Panc1 (cell line): ENCODE measurements around the gene ADSS2. TPM values are rescaled to one million over a fixed set of nuclear protein-coding genes. Genes with fewer than 3 reads are reported as not detected.

Experiments
- ATAC-seq: fragments of 200-7000 bp; cut with Tn5 transposase; 2 replicates; pipeline ENCODE4 v1.9.1; 2020; ENCODE audit warnings: mild to moderate bottlenecking, moderate library complexity
- BruUV-seq: library from RNA; stranded (reverse); fragments of 400-500 nt; replicated peaks from 2 replicates; lab custom pipeline; 2021; lab: Mats Ljungman, UMichigan
- CTCF ChIA-PET: fragments of 300-600 bp; sonication (Branson Sonifier 250); formaldehyde crosslinking; loops from one replicate; lab custom pipeline; 2022; ENCODE audit warnings: antibody characterized with exemption; lab: Charles Lee
- POLR2A ChIA-PET: fragments of 300-600 bp; sonication (Branson Sonifier 250); formaldehyde crosslinking; loops from one replicate; lab custom pipeline; 2022; ENCODE audit warnings: antibody characterized with exemption; lab: Charles Lee
- DNase-seq: peaks from one replicate; pipeline ENCODE4 v3.0.0-alpha.2; 2010; ENCODE audit warnings: low read depth, low spot score
- H3K27ac ChIP-seq: 2 replicates; pipeline ENCODE4 v1.5.1; 2011; ENCODE audit warnings: mild to moderate bottlenecking, low read length, inconsistent platforms
- H3K27me3 ChIP-seq: fragments of 200-500 bp; sonication (Bioruptor generic); 2 replicates; pipeline ENCODE4 v1.6.0; 2014; ENCODE audit warnings: low read length, inconsistent platforms; ENCODE audit not compliant: control insufficient read depth, insufficient read depth
- H3K36me3 ChIP-seq: fragments of 200-500 bp; sonication (Bioruptor generic); 2 replicates; pipeline ENCODE4 v1.5.1; 2014; ENCODE audit warnings: inconsistent platforms, mild to moderate bottlenecking, low read length, moderate library complexity; ENCODE audit not compliant: control insufficient read depth, insufficient read depth
- H3K4me1 ChIP-seq: 2 replicates; pipeline ENCODE4 v1.5.1; 2011; ENCODE audit warnings: inconsistent platforms, mild to moderate bottlenecking, low read length, moderate library complexity; ENCODE audit not compliant: control insufficient read depth, insufficient read depth
- H3K4me3 ChIP-seq, 2 experiments: 2 replicates each; pipeline ENCODE4 v1.5.1; 2011 to 2012; ENCODE audit warnings: low read depth in 2 of 2, low read length in 2 of 2, mild to moderate bottlenecking in 2 of 2, inconsistent platforms in 1 of 2, moderate library complexity in 1 of 2
- H3K9me3 ChIP-seq: fragments of 200-500 bp; sonication (Bioruptor generic); 2 replicates; pipeline ENCODE4 v1.5.1; 2014; ENCODE audit warnings: low read depth, mild to moderate bottlenecking, inconsistent platforms, low read length, moderate library complexity; ENCODE audit not compliant: control insufficient read depth, insufficient read depth
- POLR2AphosphoS5 ChIP-seq: IDR thresholded peaks from 2 replicates; pipeline ENCODE4 v1.6.1; 2012; ENCODE audit warnings: mild to moderate bottlenecking, low read depth, low read length, moderate library complexity
- REST ChIP-seq, 2 experiments: IDR thresholded peaks; 2 replicates each; pipeline ENCODE4 v1.6.1; 2011 to 2012; ENCODE audit warnings: low read depth in 2 of 2, control low read depth in 1 of 2, low read length in 1 of 2, mild to moderate bottlenecking in 1 of 2, moderate library complexity in 1 of 2; ENCODE audit not compliant: insufficient read depth in 1 of 2
- SIN3A ChIP-seq: IDR thresholded peaks from 2 replicates; pipeline ENCODE4 v1.6.1; 2012; ENCODE audit warnings: low read depth, mild to moderate bottlenecking, low read length, moderate library complexity, borderline replicate concordance; ENCODE audit not compliant: insufficient read depth
- TCF7L2 ChIP-seq: IDR thresholded peaks from 2 replicates; pipeline ENCODE4 v1.6.1; 2011; ENCODE audit warnings: mild to moderate bottlenecking, low read depth, low read length, inconsistent platforms
- in situ Hi-C: cut with HindIII; loops from 2 replicates; pipeline ENCODE4 v1.10.0; 2016; ENCODE audit warnings: low sequenced_read_pairs, low pct_unique_long_range_greater_than_20kb
- intact Hi-C: fragments of 100-400 bp; cut with micrococcal nuclease; formaldehyde crosslinking; loops from one replicate; pipeline ENCODE4 v1.10.0; 2022; ENCODE audit not compliant: unreplicated experiment
- total RNA-seq: library from RNA; stranded (reverse); gene quantifications from one replicate; pipeline ENCODE4 v1.2.1, GENCODE V29; 2021; ENCODE audit not compliant: unreplicated experiment
- TF ChIP-seq, protein P1 (sequence below): fragments of 450-650 bp; IDR thresholded peaks from 2 replicates; pipeline ENCODE4 v1.5.1; 2017; ENCODE audit warnings: mild to moderate bottlenecking

The ADSS2 gene
- total RNA-seq, 1 experiment from 2014 or later, result 42.2 TPM

GRCh38 chr1:244466724-244467123 is 15.0 kb upstream of the ADSS2 start:
- in situ Hi-C loops (no loop called here), intact Hi-C loops (no loop called here)
- ATAC-seq (no peak), DNase-seq (no peak)
- ChIA-PET POLR2A (no interaction called here), CTCF (no interaction called here)
- BruUV-seq, result no TSS peak
- H3K27me3 ChIP-seq, result no peaks in the 10 kb centered on the region
- no peak overlapping the region for H3K27ac ChIP-seq
- TF ChIP-seq SIN3A, result no peak
- TF ChIP-seq TCF7L2, result no peak
- no peak for TF ChIP-seq REST (IDR thresholded peaks at IDR 0.05; ENCODE audit: insufficient read depth in 1 of 2, low read depth in 2 of 2, low read length in 1 of 2)
- TF ChIP-seq, protein P1, sequence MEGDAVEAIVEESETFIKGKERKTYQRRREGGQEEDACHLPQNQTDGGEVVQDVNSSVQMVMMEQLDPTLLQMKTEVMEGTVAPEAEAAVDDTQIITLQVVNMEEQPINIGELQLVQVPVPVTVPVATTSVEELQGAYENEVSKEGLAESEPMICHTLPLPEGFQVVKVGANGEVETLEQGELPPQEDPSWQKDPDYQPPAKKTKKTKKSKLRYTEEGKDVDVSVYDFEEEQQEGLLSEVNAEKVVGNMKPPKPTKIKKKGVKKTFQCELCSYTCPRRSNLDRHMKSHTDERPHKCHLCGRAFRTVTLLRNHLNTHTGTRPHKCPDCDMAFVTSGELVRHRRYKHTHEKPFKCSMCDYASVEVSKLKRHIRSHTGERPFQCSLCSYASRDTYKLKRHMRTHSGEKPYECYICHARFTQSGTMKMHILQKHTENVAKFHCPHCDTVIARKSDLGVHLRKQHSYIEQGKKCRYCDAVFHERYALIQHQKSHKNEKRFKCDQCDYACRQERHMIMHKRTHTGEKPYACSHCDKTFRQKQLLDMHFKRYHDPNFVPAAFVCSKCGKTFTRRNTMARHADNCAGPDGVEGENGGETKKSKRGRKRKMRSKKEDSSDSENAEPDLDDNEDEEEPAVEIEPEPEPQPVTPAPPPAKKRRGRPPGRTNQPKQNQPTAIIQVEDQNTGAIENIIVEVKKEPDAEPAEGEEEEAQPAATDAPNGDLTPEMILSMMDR, result no peak
- no peak for TF ChIP-seq POLR2AphosphoS5
- no peaks in the 10 kb centered on the region for H3K9me3 ChIP-seq
- H3K4me1 ChIP-seq, result peaks cover 3% of the 10 kb centered on the region
- H3K36me3 ChIP-seq, result no peaks in the 10 kb centered on the region
- H3K4me3 ChIP-seq, result no peak overlapping the region

- BruUV-seq, result no TSS peak
- ATAC-seq (peak; percentile 99), DNase-seq (no peak)
Observed at GRCh38 chr1:244461245-244462071, 9.7 kb upstream of the ADSS2 start, which contains the start of gene CATSPERE. CATSPERE (plus strand) TSS chr1:244461273; CDS start chr1:244461430, 157 bp downstream.

More at GRCh38 chr1:244461245-244462071, 9.7 kb upstream of the ADSS2 start, which contains the start of gene CATSPERE:
- Histone ChIP-seq H3K9me3 (no peaks in the 10 kb centered on the region), H3K27me3 (no peaks in the 10 kb centered on the region), H3K27ac (peak within 1 kb of the TSS; percentile 92), H3K4me3 (peak within 1 kb of the TSS; percentile 49 to 71), H3K4me1 (peaks cover 14% of the 10 kb centered on the region), H3K36me3 (no peaks in the 10 kb centered on the region)
- TF ChIP-seq REST (IDR thresholded peaks at IDR 0.05; ENCODE audit: insufficient read depth in 1 of 2, low read depth in 2 of 2, low read length in 1 of 2), result 0 out of 4 replicates have a peak, but pooled peaks of 1 of the 2 experiments have one; percentile 14
- peak; percentile 73 for TF ChIP-seq POLR2AphosphoS5
- no peak for TF ChIP-seq TCF7L2
- intact Hi-C loops, result no loop called here
- ChIA-PET POLR2A (interaction anchor here (0.6 kb wide), 1 partner anchor 135 kb away, joined by 3 read pairs; no protein-coding TSS in a partner anchor), CTCF (no interaction called here)
- in situ Hi-C loops, result no loop called here
